ENCODE data around the gene RPS6KC1. TPM values are rescaled to one million over a fixed set of nuclear protein-coding genes. Genes with fewer than 3 reads are reported as not detected.
"Not testable (repeated sequence)": the region's sequence is repeated elsewhere in the genome, so short reads cannot be mapped to it uniquely, and the experiment has no call there.

The RPS6KC1 gene
- total RNA-seq, 1 donor from 2014 or later = 12.9 TPM

DNA sequence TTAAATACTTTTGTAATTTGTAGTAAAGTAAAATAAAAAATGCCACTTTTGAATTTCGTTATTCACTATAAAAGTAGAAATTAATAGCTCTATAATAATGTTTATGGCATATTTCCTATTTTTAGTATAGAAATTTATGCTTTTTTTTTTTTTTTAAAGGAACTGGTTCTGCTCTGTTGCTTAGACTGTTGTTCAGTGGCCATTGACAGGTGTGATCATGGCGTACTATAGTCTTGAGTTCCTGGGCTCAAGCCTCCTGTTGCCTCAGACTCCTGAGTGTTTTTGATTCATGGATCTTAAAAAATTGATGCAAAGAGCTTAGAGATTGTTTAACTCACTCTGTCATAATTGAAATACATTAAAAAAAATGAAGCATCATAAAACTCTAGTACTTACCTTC is 53.6 kb downstream of the RPS6KC1 start:
- Histone ChIP-seq H3K4me3 (ENCODE audit: low read depth, low read length) (no peak overlapping the region), H3K36me3 (ENCODE audit: control insufficient read depth, insufficient read depth, low read length) (no peaks in the 10 kb centered on the region), H3K27me3 (ENCODE audit: control insufficient read depth, insufficient read depth, low read length) (no peaks in the 10 kb centered on the region)
- FAIRE-seq (no peak), DNase-seq (ENCODE audit: low read depth) (no peak)
- TF ChIP-seq CTCF (IDR thresholded peaks at IDR 0.05; ENCODE audit: insufficient read depth, low read length, severe bottlenecking) = no peak

DNA sequence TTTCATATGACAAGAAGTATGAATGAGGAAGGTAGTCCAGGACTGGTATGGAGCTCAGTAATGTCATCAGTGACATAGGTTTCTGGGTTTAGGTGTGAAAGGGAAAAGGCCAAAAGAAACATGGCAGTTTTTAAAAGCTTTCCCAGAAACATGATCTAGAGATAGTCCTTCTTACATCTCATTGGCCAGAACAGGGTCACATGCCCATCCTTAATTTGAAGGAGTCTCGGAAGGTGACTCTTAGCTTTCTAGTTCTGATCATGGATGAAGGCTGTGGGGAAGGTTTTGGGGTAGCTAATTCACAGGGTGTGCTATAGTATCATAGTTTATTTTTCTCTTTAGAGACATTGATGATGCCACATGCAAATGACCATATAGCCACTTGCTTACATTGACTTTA is 55.3 kb downstream of the RPS6KC1 start:
- Histone ChIP-seq H3K36me3 (ENCODE audit: control insufficient read depth, insufficient read depth, low read length) (no peaks in the 10 kb centered on the region), H3K27me3 (ENCODE audit: control insufficient read depth, insufficient read depth, low read length) (no peaks in the 10 kb centered on the region), H3K4me3 (ENCODE audit: low read depth, low read length) (no peak overlapping the region)
- no peak for DNase-seq (ENCODE audit: low read depth)
- no peak for TF ChIP-seq CTCF (IDR thresholded peaks at IDR 0.05; ENCODE audit: insufficient read depth, low read length, severe bottlenecking)
- FAIRE-seq = no peak

- Histone ChIP-seq H3K36me3 (ENCODE audit: control insufficient read depth, insufficient read depth, low read length) (no peaks in the 10 kb centered on the region), H3K27me3 (ENCODE audit: control insufficient read depth, insufficient read depth, low read length) (no peaks in the 10 kb centered on the region), H3K4me3 (ENCODE audit: low read depth, low read length) (no peak overlapping the region)
- no peak for TF ChIP-seq CTCF (IDR thresholded peaks at IDR 0.05; ENCODE audit: insufficient read depth, low read length, severe bottlenecking)
- FAIRE-seq (no peak), DNase-seq (ENCODE audit: low read depth) (no peak)
Observed at GRCh38 chr1:213107613-213108012, 56.6 kb downstream of the RPS6KC1 start.

GRCh38 chr1:213110349-213111300 is 59.6 kb downstream of the RPS6KC1 start:
- FAIRE-seq = no peak
- Histone ChIP-seq H3K36me3 (ENCODE audit: control insufficient read depth, insufficient read depth, low read length) (no peaks in the 10 kb centered on the region), H3K4me3 (ENCODE audit: low read depth, low read length) (no peak overlapping the region), H3K27me3 (ENCODE audit: control insufficient read depth, insufficient read depth, low read length) (no peaks in the 10 kb centered on the region)
- no peak for TF ChIP-seq CTCF (IDR thresholded peaks at IDR 0.05; ENCODE audit: insufficient read depth, low read length, severe bottlenecking)
- DNase-seq (ENCODE audit: low read depth) = no peak

- TF ChIP-seq CTCF (IDR thresholded peaks at IDR 0.05; ENCODE audit: insufficient read depth, low read length, severe bottlenecking) = no peak
- Histone ChIP-seq H3K27me3 (ENCODE audit: control insufficient read depth, insufficient read depth, low read length) (no peaks in the 10 kb centered on the region), H3K36me3 (ENCODE audit: control insufficient read depth, insufficient read depth, low read length) (no peaks in the 10 kb centered on the region), H3K4me3 (ENCODE audit: low read depth, low read length) (no peak overlapping the region)
- DNase-seq (ENCODE audit: low read depth) (no peak), FAIRE-seq (no peak)
Observed at GRCh38 chr1:213111502-213111901, 60.5 kb downstream of the RPS6KC1 start.

- not testable (repeated sequence) for DNase-seq (ENCODE audit: low read depth); H3K4me3 ChIP-seq (ENCODE audit: low read depth, low read length); H3K36me3 ChIP-seq (ENCODE audit: control insufficient read depth, insufficient read depth, low read length); H3K27me3 ChIP-seq (ENCODE audit: control insufficient read depth, insufficient read depth, low read length); FAIRE-seq
Observed at GRCh38 chr1:213112723-213113122, 61.7 kb downstream of the RPS6KC1 start.

DNA sequence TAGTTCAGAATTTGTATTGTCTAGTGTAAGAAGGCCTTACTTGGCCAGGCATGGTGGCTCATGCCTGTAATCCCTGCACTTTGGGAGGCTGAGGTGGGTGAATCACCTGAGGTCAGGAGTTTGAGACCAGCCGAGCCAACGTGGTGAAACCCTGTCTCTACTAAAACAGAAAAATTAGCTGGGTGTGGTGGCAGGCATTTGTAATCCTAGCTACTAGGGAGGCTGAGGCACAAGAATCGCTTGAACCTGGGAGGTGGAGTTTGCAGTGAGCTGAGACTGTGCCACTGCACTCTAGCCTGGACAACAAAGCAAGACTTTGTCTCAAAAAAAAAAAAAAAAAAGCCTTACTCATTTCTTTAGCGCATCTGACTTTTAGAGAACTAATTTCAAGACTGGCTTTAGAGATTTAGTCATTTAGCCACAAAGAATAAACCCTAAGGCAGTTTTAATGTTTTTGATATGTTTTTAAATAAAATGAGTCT is 66.7 kb downstream of the RPS6KC1 start:
- not testable (repeated sequence) for H3K36me3 ChIP-seq (ENCODE audit: control insufficient read depth, insufficient read depth, low read length); H3K27me3 ChIP-seq (ENCODE audit: control insufficient read depth, insufficient read depth, low read length); DNase-seq (ENCODE audit: low read depth); FAIRE-seq; H3K4me3 ChIP-seq (ENCODE audit: low read depth, low read length)
